Ovary (tissue), 9 donors: ENCODE measurements around the gene SLC2A6. TPM values are rescaled to one million over a fixed set of nuclear protein-coding genes. Genes with fewer than 3 reads are reported as not detected.

Source experiments
- DNase-seq, 5 donors: peaks; one replicate each; pipeline ENCODE4 v3.0.0-alpha.2; 2019 to 2020
- H3K27ac ChIP-seq, 2 donors: fragments of 200-600 bp; one replicate each; pipeline versions ENCODE4 v1.5.1 to v1.8.0; 2019 to 2022
- H3K27me3 ChIP-seq: fragments of 200-600 bp; one replicate; pipeline ENCODE4 v1.8.0; 2022
- H3K36me3 ChIP-seq: fragments of 200-600 bp; sonication (generic); one replicate; pipeline ENCODE4 v1.5.1; 2019
- H3K4me1 ChIP-seq: one replicate; pipeline ENCODE4 v1.8.1; 2013; ENCODE audit warnings: mild to moderate bottlenecking, moderate library complexity; ENCODE audit not compliant: insufficient read depth
- H3K4me3 ChIP-seq: fragments of 200-600 bp; sonication (generic); one replicate; pipeline ENCODE4 v1.5.1; 2017
- H3K9me3 ChIP-seq, 2 donors: fragments of 200-600 bp in 1 of 2; sonication (generic) in 1 of 2; one replicate each; pipeline versions ENCODE4 v1.5.1 to v1.8.1; 2013 to 2019; ENCODE audit warnings: mild to moderate bottlenecking in 1 of 2, moderate library complexity in 1 of 2
- EP300 ChIP-seq: sonication (generic); formaldehyde crosslinking; IDR thresholded peaks from one replicate; pipeline ENCODE4 v1.6.1; 2017; ENCODE audit warnings: antibody characterized with exemption
- POLR2A ChIP-seq: fragments of 450-650 bp; IDR thresholded peaks from one replicate; pipeline ENCODE4 v1.6.1; 2017; ENCODE audit warnings: antibody characterized with exemption, mild to moderate bottlenecking, moderate library complexity
- WGBS, 3 donors: extraction: QIAGEN DNeasy Blood & Tissue Kit in 1 of 3; methylation state at CpG; one replicate each; pipeline versions ENCODE4 v1.1.5 to v1.1.7; 2013 to 2017; 5-methylcytosine and 5-hydroxymethylcytosine counted together
- intact Hi-C, 4 donors: fragments of 100-400 bp; cut with DNase I; formaldehyde crosslinking; loops; one replicate each; pipeline versions ENCODE4 v1.11.0 to v1.15.1; 2022 to 2023
- polyA plus RNA-seq, 2 donors: library from polyadenylated mRNA; stranded (reverse); fragments of 200-250 nt in 1 of 2; fragments of 350-450 nt in 1 of 2; fragmentation: Illumina TruSeq in 1 of 2; extraction: RNeasy Lipid Tissue Mini Kit (QIAGEN cat#74804) in 1 of 2; gene quantifications; one replicate each; pipeline ENCODE4 v1.2.3, GENCODE V29; 2013 to 2014
- total RNA-seq, 7 donors: library from RNA; depleted of rRNA in 2 of 7; stranded (reverse); fragments of >200 nt in 2 of 7; fragmentation: NEBNext Ultra II Directional in 3 of 7; extraction: Animal tissue kit (Norgen Biotek cat#: 25700) in 3 of 7; gene quantifications; one replicate each; pipeline versions ENCODE4 v1.1.0 to v1.2.4, GENCODE V29; 2016 to 2023
- TF ChIP-seq, protein P1 (sequence below), 3 donors: fragments of 450-650 bp in 2 of 3; fragments of 200-600 bp in 1 of 3; IDR thresholded peaks; one replicate each; pipeline versions ENCODE4 v1.5.1 to v1.8.0; 2016 to 2022; ENCODE audit warnings: antibody characterized with exemption in 3 of 3, mild to moderate bottlenecking in 1 of 3
- donor health status: DM: no; HTN: no; CAD: no; lungs with moderate emphysema.
- donor health status: DM: no; HTN: no; CAD: no.
- donor health status: Bipolar disorder and iron deficiency.
- donor health status: DM: yes; HTN: yes; CAD: no.
- donor health status: DM: no; HTN: no; CAD: no.
- donor health status: DM: yes; HTN: yes; CAD: no.

The SLC2A6 gene
- total and polyA plus RNA-seq, 9 donors = 0.37 to 7.4 (median 0.94) TPM

DNA sequence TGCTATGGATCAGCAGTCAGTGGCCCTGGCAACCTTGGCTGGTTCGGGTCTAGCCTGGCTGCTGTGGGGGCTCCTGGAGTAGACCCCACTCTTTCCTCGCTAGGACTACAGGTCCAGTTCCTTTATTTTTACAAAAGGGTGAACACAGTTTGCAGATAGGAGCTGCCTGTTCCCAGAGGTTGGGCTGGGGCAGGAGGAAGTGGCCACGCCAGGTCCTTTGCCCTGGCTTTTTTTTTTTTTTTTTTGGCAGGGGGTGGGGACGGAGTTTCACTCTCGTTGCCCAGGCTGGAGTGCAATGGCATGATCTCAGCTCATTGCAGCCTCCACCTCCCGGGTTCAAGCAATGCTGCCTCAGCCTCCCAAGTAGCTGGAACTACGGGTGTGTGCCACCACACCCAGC, 7.9 kb downstream of the SLC2A6 start:
- Histone ChIP-seq H3K4me1 (no peaks in the 10 kb centered on the region), H3K36me3 (no peaks in the 10 kb centered on the region), H3K27ac (no peak overlapping the region), H3K9me3 (no peaks in the 10 kb centered on the region), H3K4me3 (no peak overlapping the region), H3K27me3 (no peaks in the 10 kb centered on the region)
- intact Hi-C loops = no loop called here
- DNase-seq = no peak
- 78 to 85% (median 81%) methylated on average over 7 of the region's 7 CpGs for WGBS, 3 donors
- TF ChIP-seq, protein P1, sequence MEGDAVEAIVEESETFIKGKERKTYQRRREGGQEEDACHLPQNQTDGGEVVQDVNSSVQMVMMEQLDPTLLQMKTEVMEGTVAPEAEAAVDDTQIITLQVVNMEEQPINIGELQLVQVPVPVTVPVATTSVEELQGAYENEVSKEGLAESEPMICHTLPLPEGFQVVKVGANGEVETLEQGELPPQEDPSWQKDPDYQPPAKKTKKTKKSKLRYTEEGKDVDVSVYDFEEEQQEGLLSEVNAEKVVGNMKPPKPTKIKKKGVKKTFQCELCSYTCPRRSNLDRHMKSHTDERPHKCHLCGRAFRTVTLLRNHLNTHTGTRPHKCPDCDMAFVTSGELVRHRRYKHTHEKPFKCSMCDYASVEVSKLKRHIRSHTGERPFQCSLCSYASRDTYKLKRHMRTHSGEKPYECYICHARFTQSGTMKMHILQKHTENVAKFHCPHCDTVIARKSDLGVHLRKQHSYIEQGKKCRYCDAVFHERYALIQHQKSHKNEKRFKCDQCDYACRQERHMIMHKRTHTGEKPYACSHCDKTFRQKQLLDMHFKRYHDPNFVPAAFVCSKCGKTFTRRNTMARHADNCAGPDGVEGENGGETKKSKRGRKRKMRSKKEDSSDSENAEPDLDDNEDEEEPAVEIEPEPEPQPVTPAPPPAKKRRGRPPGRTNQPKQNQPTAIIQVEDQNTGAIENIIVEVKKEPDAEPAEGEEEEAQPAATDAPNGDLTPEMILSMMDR (IDR thresholded peaks at IDR 0.05) = no peak
- TF ChIP-seq EP300 = no peak
- no peak for TF ChIP-seq POLR2A

DNA sequence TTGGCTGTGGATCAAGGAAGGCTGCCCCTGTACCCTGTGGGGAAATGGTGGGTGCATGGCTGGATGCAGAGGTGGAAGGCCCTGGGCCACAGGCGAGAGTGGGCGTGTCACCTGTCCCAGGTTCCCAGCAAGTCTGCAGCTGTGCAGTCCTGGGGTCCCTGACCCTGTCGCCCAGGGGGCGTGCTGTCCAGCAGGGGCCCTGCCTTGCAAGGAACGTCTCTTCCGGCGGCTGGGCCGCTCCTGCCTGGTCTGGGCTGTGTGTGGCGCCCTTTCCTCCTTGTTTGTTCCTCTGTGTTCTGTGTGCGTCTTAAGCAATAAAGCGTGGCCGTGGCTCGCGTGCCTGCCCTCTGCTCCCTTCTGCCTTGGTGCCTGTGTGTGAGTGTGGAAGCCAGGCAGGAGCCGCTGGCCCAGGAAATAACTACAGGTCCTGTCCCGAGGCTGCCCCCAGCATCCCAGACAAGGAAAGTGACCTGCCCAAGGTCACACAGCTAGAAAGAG, 8.4 kb downstream of the SLC2A6 start:
- no peak overlapping the region for H3K4me3 ChIP-seq
- H3K27ac ChIP-seq = no peak overlapping the region
- no peaks in the 10 kb centered on the region for H3K27me3 ChIP-seq
- TF ChIP-seq, protein P1 (IDR thresholded peaks at IDR 0.05) = no peak
- no peak for TF ChIP-seq POLR2A
- no peak for TF ChIP-seq EP300
- H3K36me3 ChIP-seq = no peaks in the 10 kb centered on the region
- no peaks in the 10 kb centered on the region for H3K9me3 ChIP-seq
- DNase-seq = peak in 1 of 5 donors; percentile 21
- intact Hi-C loops = no loop called here
- H3K4me1 ChIP-seq = no peaks in the 10 kb centered on the region
- whole genome bisulfite sequencing, 3 donors = 74 to 84% (median 76%) methylated on average over 16 of the region's 16 CpGs

DNA sequence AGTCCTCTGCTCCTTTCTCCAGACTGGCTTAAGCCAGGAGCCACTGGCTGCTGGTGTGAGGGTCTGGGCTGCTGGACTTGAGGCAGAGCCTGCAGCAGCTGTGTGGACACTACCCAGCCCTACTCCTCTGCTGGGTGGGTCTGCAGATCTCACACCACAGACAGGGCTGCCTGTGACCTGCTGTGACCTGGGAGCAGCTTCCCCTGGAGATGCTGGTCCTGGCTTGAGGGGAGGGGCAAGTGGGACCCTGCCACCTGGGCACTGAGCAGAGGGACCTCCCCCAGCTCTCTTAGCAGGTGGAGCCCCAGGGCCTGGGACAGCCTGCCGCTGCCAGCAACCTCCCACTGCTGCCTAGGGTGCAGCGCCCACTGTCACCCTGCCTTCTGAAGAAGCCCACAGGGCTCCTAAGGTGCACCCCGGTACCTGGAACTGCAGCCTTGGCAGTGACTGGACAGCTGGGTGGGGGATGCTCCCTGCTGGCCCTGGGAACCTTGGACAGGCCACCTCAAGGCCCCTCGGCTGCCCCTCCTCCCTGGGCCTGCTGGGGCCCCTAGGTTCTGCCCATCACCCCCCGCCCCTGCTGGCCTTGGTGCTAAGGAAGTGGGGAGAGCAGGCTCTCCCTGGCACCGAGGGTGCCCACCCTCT, 10.0 kb downstream of the SLC2A6 start:
- 84 to 89% (median 87%) methylated on average over 5 to 6 of the region's 6 CpGs for WGBS, 3 donors
- Histone ChIP-seq H3K27me3 (no peaks in the 10 kb centered on the region), H3K36me3 (no peaks in the 10 kb centered on the region), H3K4me3 (no peak overlapping the region), H3K27ac (no peak overlapping the region), H3K4me1 (no peaks in the 10 kb centered on the region), H3K9me3 (no peaks in the 10 kb centered on the region)
- TF ChIP-seq, protein P1 (IDR thresholded peaks at IDR 0.05) = no peak
- TF ChIP-seq POLR2A (no peak), EP300 (no peak)
- intact Hi-C loops = no loop called here
- no peak for DNase-seq

DNA sequence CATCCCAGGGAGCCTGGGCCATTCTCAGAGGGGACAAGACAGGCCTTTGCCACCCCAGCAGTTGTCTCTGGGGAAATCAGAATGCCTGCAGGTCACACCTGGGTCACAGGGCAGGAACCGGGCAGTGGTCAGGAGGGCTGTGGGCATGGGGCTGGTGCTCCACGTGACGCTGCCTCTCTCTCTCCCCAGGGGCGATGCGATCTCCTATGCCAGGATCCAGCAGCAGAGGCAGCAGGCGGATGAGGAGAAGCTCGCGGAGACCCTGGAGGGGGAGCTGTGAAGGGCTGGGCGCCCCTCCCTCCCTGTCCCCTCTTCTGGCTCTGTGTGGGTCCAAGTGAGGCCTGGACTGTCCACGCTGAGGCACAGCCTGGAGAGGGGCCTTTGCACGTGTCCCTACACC, 10.5 kb downstream of the SLC2A6 start:
- peak in 1 of 5 donors; percentile 14 for DNase-seq
- intact Hi-C loops = no loop called here
- TF ChIP-seq, protein P1 (IDR thresholded peaks at IDR 0.05) = no peak
- TF ChIP-seq EP300 (no peak), POLR2A (no peak)
- 84 to 87% (median 86%) methylated on average over 10 to 11 of the region's 11 CpGs for WGBS, 3 donors
- no peaks in the 10 kb centered on the region for H3K9me3 ChIP-seq
- H3K36me3 ChIP-seq = no peaks in the 10 kb centered on the region
- no peaks in the 10 kb centered on the region for H3K27me3 ChIP-seq
- no peak overlapping the region for H3K27ac ChIP-seq
- no peak overlapping the region for H3K4me3 ChIP-seq
- H3K4me1 ChIP-seq = no peaks in the 10 kb centered on the region
